K562 (cell line): ENCODE measurements around the gene DNAJC30. TPM values are rescaled to one million over a fixed set of nuclear protein-coding genes. Genes with fewer than 3 reads are reported as not detected.

Source experiments
- ARHGAP35 ChIP-seq: fragments of 450-650 bp; IDR thresholded peaks from 2 replicates; pipeline ENCODE4 v1.6.1; 2018; ENCODE audit not compliant: partially characterized antibody
- BCLAF1 ChIP-seq, 2 experiments: fragments of 450-650 bp in 1 of 2; IDR thresholded peaks; 2 replicates each; pipeline ENCODE4 v1.6.1; 2011 to 2017; ENCODE audit warnings: low read depth in 2 of 2, antibody characterized with exemption in 1 of 2, borderline replicate concordance in 1 of 2, low read length in 1 of 2, mild to moderate bottlenecking in 1 of 2, mixed read lengths in 1 of 2; ENCODE audit not compliant: control insufficient read depth in 1 of 2
- EHMT2 ChIP-seq: fragments of 450-650 bp; IDR thresholded peaks from 2 replicates; pipeline ENCODE4 v1.6.1; 2018; ENCODE audit warnings: antibody characterized with exemption
- ESRRA ChIP-seq: fragments of 450-650 bp; IDR thresholded peaks from 2 replicates; pipeline ENCODE4 v1.6.1; 2014; ENCODE audit warnings: low read depth, mild to moderate bottlenecking, moderate library complexity, borderline replicate concordance
- FOSL1 ChIP-seq: fragments of 200-800 bp; sonication (Bioruptor generic); conservative IDR thresholded peaks from 2 replicates; pipeline ENCODE4 v1.6.1; 2016; ENCODE audit warnings: missing genetic modification characterization, missing compliant biosample characterization
- FUS ChIP-seq: fragments of 200-400 bp; formaldehyde crosslinking; optimal IDR thresholded peaks from 2 replicates; pipeline ENCODE3; 2017; ENCODE audit warnings: low read depth, low read length
- LARP7 ChIP-seq: fragments of 450-650 bp; IDR thresholded peaks from 2 replicates; pipeline ENCODE4 v1.6.1; 2016
- MCM3 ChIP-seq: fragments of 450-650 bp; IDR thresholded peaks from 2 replicates; pipeline ENCODE4 v1.6.1; 2016
- MTA2 ChIP-seq: fragments of 450-650 bp; IDR thresholded peaks from 2 replicates; pipeline ENCODE4 v1.6.1; 2016; ENCODE audit warnings: low read depth
- NCOA2 ChIP-seq, 2 experiments: fragments of 450-650 bp; IDR thresholded peaks; 2 replicates each; pipeline ENCODE4 v1.6.1; 2018; ENCODE audit warnings: mild to moderate bottlenecking in 2 of 2, moderate library complexity in 1 of 2; ENCODE audit not compliant: partially characterized antibody in 2 of 2
- NFIC ChIP-seq: fragments of 450-650 bp; IDR thresholded peaks from 2 replicates; pipeline ENCODE4 v1.6.1; 2017; ENCODE audit warnings: mild to moderate bottlenecking, inconsistent platforms
- RFX7 ChIP-seq: fragments of 250-450 bp; sonication (Bioruptor Pico); IDR thresholded peaks from 2 replicates; pipeline ENCODE4 v1.5.1; 2021; ENCODE audit warnings: mild to moderate bottlenecking
- SMARCA4 ChIP-seq: fragments of 450-650 bp; IDR thresholded peaks from 2 replicates; pipeline ENCODE4 v1.6.1; 2016
- SMARCA5 ChIP-seq: fragments of 450-650 bp; IDR thresholded peaks from 2 replicates; pipeline ENCODE4 v1.6.1; 2016
- SNIP1 ChIP-seq: fragments of 450-650 bp; IDR thresholded peaks from 2 replicates; pipeline ENCODE4 v1.7.1; 2017; ENCODE audit warnings: low read depth, mild to moderate bottlenecking
- ZBTB2 ChIP-seq: fragments of 450-650 bp; IDR thresholded peaks from 2 replicates; pipeline ENCODE4 v1.6.1; 2016; ENCODE audit warnings: antibody characterized with exemption
- ZEB2 ChIP-seq: fragments of 450-650 bp; IDR thresholded peaks from 2 replicates; pipeline ENCODE4 v1.6.1; 2016
- polyA plus RNA-seq, 8 experiments: library from polyadenylated mRNA; depleted of rRNA in 4 of 8; stranded (reverse) in 5 of 8; unstranded in 3 of 8; fragments of >200 nt; fragmentation: Nextera tagmentation in 2 of 8; fragmentation: Illumina TruSeq in 1 of 8; extraction: Ambion mirVana in 2 of 8; extraction: Trizol in 1 of 8; gene quantifications; 2 replicates each; pipeline versions ENCODE4 v1.2.1 to v1.2.3, GENCODE V29; 2011 to 2014; ENCODE audit warnings: inconsistent platforms in 1 of 8, missing spikeins in 1 of 8
- total RNA-seq, 7 experiments: library from RNA; depleted of rRNA in 6 of 7; stranded (reverse); fragments of >200 nt in 6 of 7; fragmentation: Illumina TruSeq in 2 of 7; extraction: Trizol in 2 of 7; gene quantifications; 2 replicates each; pipeline versions ENCODE4 v1.2.1 to v1.2.3, GENCODE V29; 2011 to 2021; ENCODE audit warnings: low replicate concordance in 1 of 7

The DNAJC30 gene
- total and polyA plus RNA-seq, 9 of the 15 experiments (the other 6 are each of a cell fraction or from before 2014, with no cell fraction given), result 1.1 to 11.3 (median 4.6) TPM

GRCh38 chr7:73726083-73726466, 42.8 kb upstream of the DNAJC30 start (continued):
- TF ChIP-seq FOSL1 (tag) (no peak), FUS (no peak), LARP7 (peak; percentile 90), MTA2 (0 out of 2 replicates have a peak, but pooled peaks have one; percentile 30), SNIP1 (0 out of 2 replicates have a peak, but pooled peaks have one; percentile 25), EHMT2 (peak; percentile 61; the same call in 1 of the 2 replicates), NFIC (0 out of 2 replicates have a peak, but pooled peaks have one; percentile 17), ARHGAP35 (peak; percentile 82), ESRRA (0 out of 2 replicates have a peak, but pooled peaks have one; percentile 3), MCM3 (peak; percentile 86), ZBTB2 (peak; percentile 57; the same call in 1 of the 2 replicates), BCLAF1 (IDR thresholded peaks at IDR 0.05; ENCODE audit: borderline replicate concordance in 1 of 2, control insufficient read depth in 1 of 2, low read depth in 2 of 2, low read length in 1 of 2) (0 out of 4 replicates have a peak, but pooled peaks of 1 of the 2 experiments have one; percentile 60), SMARCA4 (0 out of 2 replicates have a peak, but pooled peaks have one; percentile 10), ZEB2 (0 out of 2 replicates have a peak, but pooled peaks have one; percentile 4), SMARCA5 (peak; percentile 41; the same call in 1 of the 2 replicates), NCOA2 (IDR thresholded peaks at IDR 0.05; ENCODE audit: partially characterized antibody in 2 of 2) (no peak), RFX7 (CRISPR knock-in tag) (no peak)
